ENCODE results near the gene HPN.

HPN gene

GRCh38 chr19:35079826-35080225, 38.3 kb downstream of the HPN start:
- Histone ChIP-seq H3K36me3 (ENCODE audit: control insufficient read depth in 4 of 4, insufficient read depth in 4 of 4, low read length in 3 of 4) (no peaks in the 10 kb centered on the region), H3K27ac (ENCODE audit: insufficient read depth in 1 of 2, low read depth in 1 of 2, low read length in 2 of 2, poor library complexity in 1 of 2, severe bottlenecking in 2 of 2) (no peak overlapping the region), H3K9me3 (ENCODE audit: control extremely low read depth in 1 of 5, control insufficient read depth in 4 of 5, insufficient read depth in 2 of 5, low read depth in 1 of 5, low read length in 4 of 5) (no peaks in the 10 kb centered on the region), H3K4me1 (ENCODE audit: control extremely low read depth in 1 of 4, control insufficient read depth in 4 of 4, insufficient read depth in 4 of 4, low read length in 3 of 4) (peaks cover 0 to 8% (median 2%) of the 10 kb centered on the region in 4 experiments), H3K4me3 (ENCODE audit: control insufficient read depth in 1 of 7, extremely low read depth in 1 of 7, insufficient read depth in 4 of 7, low read depth in 2 of 7, low read length in 6 of 7) (no peak overlapping the region), H3K27me3 (replicated peaks in 2 of 5; ENCODE audit: control insufficient read depth in 4 of 5, insufficient read depth in 5 of 5, low read length in 4 of 5) (no peaks in the 10 kb centered on the region)
- ChIA-PET CTCF (interaction anchor here (0.9 to 1.5 kb wide), 2 partner anchors 21 to 25 kb away, joined by 3 to 4 read pairs; no protein-coding TSS in a partner anchor), POLR2A (no interaction called here)
- peak in 1 of 3 donors; percentile 6 for DNase-seq
- WGBS (ENCODE audit: insufficient coverage): 85% methylated on average over 12 of the region's 14 CpGs

GRCh38 chr19:35080613-35081170, 39.2 kb downstream of the HPN start:
- ChIA-PET POLR2A (no interaction called here), CTCF (interaction anchor here (0.5 to 1.4 kb wide), 6 partner anchors 11 to 38 kb away, joined by 3 to 5 read pairs (median 3); partner anchors contain the start of gene FXYD3)
- Histone ChIP-seq H3K27ac (ENCODE audit: insufficient read depth in 1 of 2, low read depth in 1 of 2, low read length in 2 of 2, poor library complexity in 1 of 2, severe bottlenecking in 2 of 2) (no peak overlapping the region), H3K27me3 (replicated peaks in 2 of 5; ENCODE audit: control insufficient read depth in 4 of 5, insufficient read depth in 5 of 5, low read length in 4 of 5) (no peaks in the 10 kb centered on the region), H3K4me1 (ENCODE audit: control extremely low read depth in 1 of 4, control insufficient read depth in 4 of 4, insufficient read depth in 4 of 4, low read length in 3 of 4) (peaks cover 0 to 11% (median 2%) of the 10 kb centered on the region in 4 experiments), H3K9me3 (ENCODE audit: control extremely low read depth in 1 of 5, control insufficient read depth in 4 of 5, insufficient read depth in 2 of 5, low read depth in 1 of 5, low read length in 4 of 5) (no peaks in the 10 kb centered on the region), H3K36me3 (ENCODE audit: control insufficient read depth in 4 of 4, insufficient read depth in 4 of 4, low read length in 3 of 4) (no peaks in the 10 kb centered on the region), H3K4me3 (ENCODE audit: control insufficient read depth in 1 of 7, extremely low read depth in 1 of 7, insufficient read depth in 4 of 7, low read depth in 2 of 7, low read length in 6 of 7) (no peak overlapping the region)
- DNase-seq: no peak
- 92% methylated on average over 16 of the region's 16 CpGs for WGBS (ENCODE audit: insufficient coverage)

- POLR2A ChIA-PET: no interaction called here
These were observed 39.7 kb downstream of the HPN start for GRCh38 chr19:35081201-35081600.

GRCh38 chr19:35083691-35084508, 42.4 kb downstream of the HPN start:
- no peak for DNase-seq
- Histone ChIP-seq H3K27ac (ENCODE audit: insufficient read depth in 1 of 2, low read depth in 1 of 2, low read length in 2 of 2, poor library complexity in 1 of 2, severe bottlenecking in 2 of 2) (no peak overlapping the region), H3K9me3 (ENCODE audit: control extremely low read depth in 1 of 5, control insufficient read depth in 4 of 5, insufficient read depth in 2 of 5, low read depth in 1 of 5, low read length in 4 of 5) (no peaks in the 10 kb centered on the region), H3K4me3 (ENCODE audit: control insufficient read depth in 1 of 7, extremely low read depth in 1 of 7, insufficient read depth in 4 of 7, low read depth in 2 of 7, low read length in 6 of 7) (no peak overlapping the region), H3K36me3 (ENCODE audit: control insufficient read depth in 4 of 4, insufficient read depth in 4 of 4, low read length in 3 of 4) (no peaks in the 10 kb centered on the region), H3K27me3 (replicated peaks in 2 of 5; ENCODE audit: control insufficient read depth in 4 of 5, insufficient read depth in 5 of 5, low read length in 4 of 5) (no peaks in the 10 kb centered on the region), H3K4me1 (ENCODE audit: control extremely low read depth in 1 of 4, control insufficient read depth in 4 of 4, insufficient read depth in 4 of 4, low read length in 3 of 4) (peaks cover 0 to 7% (median 1%) of the 10 kb centered on the region in 4 experiments)
- POLR2A ChIA-PET: no interaction called here
- WGBS (ENCODE audit: insufficient coverage): 94% methylated on average over 15 of the region's 15 CpGs
- CTCF ChIA-PET: interaction anchor here (1.0 to 1.8 kb wide), 3 partner anchors 17 to 24 kb away, joined by 3 to 4 read pairs (median 4); no protein-coding TSS in a partner anchor

More at GRCh38 chr19:35081201-35081600, 39.7 kb downstream of the HPN start:
- Histone ChIP-seq H3K9me3 (ENCODE audit: control extremely low read depth in 1 of 5, control insufficient read depth in 4 of 5, insufficient read depth in 2 of 5, low read depth in 1 of 5, low read length in 4 of 5) (no peaks in the 10 kb centered on the region), H3K36me3 (ENCODE audit: control insufficient read depth in 4 of 4, insufficient read depth in 4 of 4, low read length in 3 of 4) (no peaks in the 10 kb centered on the region), H3K4me1 (ENCODE audit: control extremely low read depth in 1 of 4, control insufficient read depth in 4 of 4, insufficient read depth in 4 of 4, low read length in 3 of 4) (peaks cover 0 to 11% (median 2%) of the 10 kb centered on the region in 4 experiments), H3K27ac (ENCODE audit: insufficient read depth in 1 of 2, low read depth in 1 of 2, low read length in 2 of 2, poor library complexity in 1 of 2, severe bottlenecking in 2 of 2) (no peak overlapping the region), H3K27me3 (replicated peaks in 2 of 5; ENCODE audit: control insufficient read depth in 4 of 5, insufficient read depth in 5 of 5, low read length in 4 of 5) (no peaks in the 10 kb centered on the region), H3K4me3 (ENCODE audit: control insufficient read depth in 1 of 7, extremely low read depth in 1 of 7, insufficient read depth in 4 of 7, low read depth in 2 of 7, low read length in 6 of 7) (no peak overlapping the region)
- CTCF ChIA-PET: interaction anchor here (0.5 to 1.8 kb wide), 6 partner anchors 10 to 37 kb away, joined by 3 to 5 read pairs (median 4); partner anchors contain the start of gene FXYD3
- WGBS (ENCODE audit: insufficient coverage): 99% methylated on average over 6 of the region's 6 CpGs
- DNase-seq: no peak

DNA sequence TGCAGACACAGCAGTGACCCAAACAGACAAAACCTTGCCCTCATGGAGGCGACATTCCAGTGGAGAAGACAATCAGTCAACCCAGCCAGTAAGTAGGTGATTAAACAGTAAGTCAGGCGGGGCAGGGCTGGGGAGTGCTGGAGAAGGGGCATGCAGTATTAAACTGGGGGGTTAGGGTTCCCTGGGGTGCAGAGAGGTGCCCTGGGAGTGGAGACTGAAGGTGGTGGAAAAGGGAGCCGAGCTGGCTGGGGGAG, 42.9 kb downstream of the HPN start:
- POLR2A ChIA-PET: no interaction called here
- Histone ChIP-seq H3K4me1 (ENCODE audit: control extremely low read depth in 1 of 4, control insufficient read depth in 4 of 4, insufficient read depth in 4 of 4, low read length in 3 of 4) (peaks cover 0 to 7% (median 1%) of the 10 kb centered on the region in 4 experiments), H3K27me3 (replicated peaks in 2 of 5; ENCODE audit: control insufficient read depth in 4 of 5, insufficient read depth in 5 of 5, low read length in 4 of 5) (no peaks in the 10 kb centered on the region), H3K4me3 (ENCODE audit: control insufficient read depth in 1 of 7, extremely low read depth in 1 of 7, insufficient read depth in 4 of 7, low read depth in 2 of 7, low read length in 6 of 7) (no peak overlapping the region), H3K9me3 (ENCODE audit: control extremely low read depth in 1 of 5, control insufficient read depth in 4 of 5, insufficient read depth in 2 of 5, low read depth in 1 of 5, low read length in 4 of 5) (no peaks in the 10 kb centered on the region), H3K36me3 (ENCODE audit: control insufficient read depth in 4 of 4, insufficient read depth in 4 of 4, low read length in 3 of 4) (no peaks in the 10 kb centered on the region), H3K27ac (ENCODE audit: insufficient read depth in 1 of 2, low read depth in 1 of 2, low read length in 2 of 2, poor library complexity in 1 of 2, severe bottlenecking in 2 of 2) (no peak overlapping the region)
- WGBS (ENCODE audit: insufficient coverage): 96% methylated on average over 3 of the region's 3 CpGs
- CTCF ChIA-PET: interaction anchor here (0.8 to 1.8 kb wide), 2 partner anchors 17 to 23 kb away, joined by 3 to 4 read pairs; no protein-coding TSS in a partner anchor
- no peak for DNase-seq

GRCh38 chr19:35085947-35086346, 44.4 kb downstream of the HPN start:
- peak in 1 of 3 donors; percentile 13 for DNase-seq
- WGBS (ENCODE audit: insufficient coverage): 56% methylated on average over 5 of the region's 6 CpGs
- peaks cover 0 to 2% (median 0%) of the 10 kb centered on the region in 5 experiments for H3K27me3 ChIP-seq (replicated peaks in 2 of 5; ENCODE audit: control insufficient read depth in 4 of 5, insufficient read depth in 5 of 5, low read length in 4 of 5)
- POLR2A ChIA-PET: no interaction called here
- no peaks in the 10 kb centered on the region for H3K36me3 ChIP-seq (ENCODE audit: control insufficient read depth in 4 of 4, insufficient read depth in 4 of 4, low read length in 3 of 4)
- H3K4me3 ChIP-seq (ENCODE audit: control insufficient read depth in 1 of 7, extremely low read depth in 1 of 7, insufficient read depth in 4 of 7, low read depth in 2 of 7, low read length in 6 of 7): no peak overlapping the region
- H3K4me1 ChIP-seq (ENCODE audit: control extremely low read depth in 1 of 4, control insufficient read depth in 4 of 4, insufficient read depth in 4 of 4, low read length in 3 of 4): peaks cover 0 to 12% (median 7%) of the 10 kb centered on the region in 4 experiments
- H3K9me3 ChIP-seq (ENCODE audit: control extremely low read depth in 1 of 5, control insufficient read depth in 4 of 5, insufficient read depth in 2 of 5, low read depth in 1 of 5, low read length in 4 of 5): no peaks in the 10 kb centered on the region
- CTCF ChIA-PET: interaction anchor here (0.6 to 2.5 kb wide), 10 partner anchors 13 to 38 kb away, joined by 3 to 11 read pairs (median 4); no protein-coding TSS in a partner anchor
- no peak overlapping the region for H3K27ac ChIP-seq (ENCODE audit: insufficient read depth in 1 of 2, low read depth in 1 of 2, low read length in 2 of 2, poor library complexity in 1 of 2, severe bottlenecking in 2 of 2)

- H3K36me3 ChIP-seq (ENCODE audit: control insufficient read depth in 4 of 4, insufficient read depth in 4 of 4, low read length in 3 of 4): no peaks in the 10 kb centered on the region
- CTCF ChIA-PET: interaction anchor here (0.8 to 2.5 kb wide), 10 partner anchors 12 to 38 kb away, joined by 3 to 11 read pairs (median 3); no protein-coding TSS in a partner anchor
- no peak for DNase-seq
- no peaks in the 10 kb centered on the region for H3K9me3 ChIP-seq (ENCODE audit: control extremely low read depth in 1 of 5, control insufficient read depth in 4 of 5, insufficient read depth in 2 of 5, low read depth in 1 of 5, low read length in 4 of 5)
- no peak overlapping the region for H3K27ac ChIP-seq (ENCODE audit: insufficient read depth in 1 of 2, low read depth in 1 of 2, low read length in 2 of 2, poor library complexity in 1 of 2, severe bottlenecking in 2 of 2)
- H3K4me1 ChIP-seq (ENCODE audit: control extremely low read depth in 1 of 4, control insufficient read depth in 4 of 4, insufficient read depth in 4 of 4, low read length in 3 of 4): peaks cover 0 to 13% (median 8%) of the 10 kb centered on the region in 4 experiments
- H3K27me3 ChIP-seq (replicated peaks in 2 of 5; ENCODE audit: control insufficient read depth in 4 of 5, insufficient read depth in 5 of 5, low read length in 4 of 5): peaks cover 0 to 2% (median 0%) of the 10 kb centered on the region in 5 experiments
- H3K4me3 ChIP-seq (ENCODE audit: control insufficient read depth in 1 of 7, extremely low read depth in 1 of 7, insufficient read depth in 4 of 7, low read depth in 2 of 7, low read length in 6 of 7): no peak overlapping the region
- WGBS (ENCODE audit: insufficient coverage): 90% methylated on average over 8 of the region's 8 CpGs
- POLR2A ChIA-PET: no interaction called here
These were observed 44.9 kb downstream of the HPN start for GRCh38 chr19:35086455-35086854.
